Kidney (tissue), 14 donors: ENCODE results near the gene SNTG2. TPM values are rescaled to one million over a fixed set of nuclear protein-coding genes. Genes with fewer than 3 reads are reported as not detected.

Source experiments
- DNase-seq, 5 donors: peaks; one replicate each; pipeline ENCODE4 v3.0.0-alpha.2; 2013 to 2020
- FAIRE-seq: peaks from 2 replicates; lab custom pipeline; 2012; peaks lifted over from hg19 to GRCh38; lab: Jason Lieb, UNC
- H3K27ac ChIP-seq, 2 donors: one replicate each; pipeline ENCODE4 v1.7.0; 2013; ENCODE audit warnings: low read depth in 2 of 2, low read length in 2 of 2, inconsistent platforms in 1 of 2
- H3K27me3 ChIP-seq: one replicate; pipeline ENCODE4 v1.7.1; 2013; ENCODE audit warnings: low read length, inconsistent platforms; ENCODE audit not compliant: control insufficient read depth, insufficient read depth
- H3K36me3 ChIP-seq, 3 donors: one replicate each; pipeline versions ENCODE4 v1.7.0 to v1.7.1; 2013; ENCODE audit warnings: low read length in 3 of 3, control low read depth in 1 of 3, inconsistent platforms in 1 of 3; ENCODE audit not compliant: insufficient read depth in 3 of 3, control insufficient read depth in 2 of 3
- H3K4me1 ChIP-seq, 3 donors: one replicate each; pipeline versions ENCODE4 v1.7.0 to v1.7.1; 2013; ENCODE audit warnings: low read length in 3 of 3, inconsistent platforms in 1 of 3, low read depth in 1 of 3; ENCODE audit not compliant: control insufficient read depth in 2 of 3, insufficient read depth in 2 of 3
- H3K4me3 ChIP-seq, 3 donors: one replicate each; pipeline versions ENCODE4 v1.7.0 to v1.8.1; 2013; ENCODE audit warnings: low read length in 3 of 3, control low read depth in 1 of 3, inconsistent platforms in 1 of 3
- H3K9ac ChIP-seq, 3 donors: one replicate each; pipeline versions ENCODE4 v1.7.0 to v1.7.1; 2013; ENCODE audit warnings: low read length in 3 of 3, control low read depth in 1 of 3, inconsistent platforms in 1 of 3
- H3K9me3 ChIP-seq, 3 donors: one replicate each; pipeline versions ENCODE4 v1.7.0 to v1.7.1; 2013; ENCODE audit warnings: low read length in 3 of 3, control low read depth in 1 of 3, inconsistent platforms in 1 of 3; ENCODE audit not compliant: control insufficient read depth in 2 of 3, insufficient read depth in 1 of 3
- intact Hi-C: fragments of 100-400 bp; cut with DNase I; formaldehyde crosslinking; loops from one replicate; pipeline ENCODE4 v1.11.1; 2022
- polyA plus RNA-seq: library from polyadenylated mRNA; stranded (reverse); fragments of 350-450 nt; fragmentation: Illumina TruSeq; extraction: RNeasy Lipid Tissue Mini Kit (QIAGEN cat#74804); gene quantifications from one replicate; pipeline ENCODE4 v1.2.3, GENCODE V29; 2014; ENCODE audit warnings: low read depth, low replicate concordance; ENCODE audit not compliant: insufficient read depth
- total RNA-seq: library from RNA; stranded (reverse); fragmentation: NEBNext Ultra II Directional; extraction: Animal tissue kit (Norgen Biotek cat#: 25700); gene quantifications from one replicate; pipeline ENCODE4 v1.2.1, GENCODE V29; 2021
- TF ChIP-seq, protein P1 (sequence below): IDR thresholded peaks from 3 replicates; pipeline ENCODE4 v1.5.1; 2012; ENCODE audit warnings: mild to moderate bottlenecking, moderate library complexity, borderline replicate concordance; ENCODE audit not compliant: insufficient read depth; ENCODE audit errors: extremely low read depth
- donor health status: control.
- donor health status: control.
- donor health status: control.
- donor health status: control.
- donor health status: control.
- donor health status: DM: yes; HTN: yes; CAD: no.
- donor health status: Normal renal cell carcinoma (clear cell type).

Gene SNTG2
- total and polyA plus RNA-seq, 2 donors from 2014 or later, result 2.2 TPM; not detected in 1

DNA sequence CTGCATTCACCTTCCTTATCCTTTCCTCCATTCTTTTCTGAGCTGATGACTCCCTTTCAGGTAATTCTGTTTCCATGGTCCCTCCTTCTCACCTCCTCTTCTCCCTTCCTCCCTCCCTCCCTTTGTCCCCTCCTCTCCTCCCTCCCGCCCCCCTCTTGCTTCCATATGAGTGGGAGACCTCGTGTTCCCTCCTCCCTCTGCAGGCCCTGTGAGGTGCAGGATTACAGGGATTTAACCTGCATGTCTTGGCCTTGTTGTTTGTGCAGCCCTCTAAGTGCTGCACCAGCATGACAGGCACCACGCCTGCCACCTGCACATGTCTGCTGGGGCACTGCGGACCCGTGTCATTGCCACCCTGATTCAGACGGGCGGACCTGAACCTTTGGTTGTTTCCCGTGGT, 103.1 kb downstream of the SNTG2 start:
- DNase-seq, result peak in 2 of 5 donors; percentile 40 to 68
- H3K36me3 ChIP-seq, result no peaks in the 10 kb centered on the region
- H3K27me3 ChIP-seq, result no peaks in the 10 kb centered on the region
- no peak overlapping the region for H3K27ac ChIP-seq
- intact Hi-C loops, result no loop called here
- H3K4me1 ChIP-seq, result no peaks in the 10 kb centered on the region
- no peak overlapping the region for H3K9ac ChIP-seq
- H3K9me3 ChIP-seq, result no peaks in the 10 kb centered on the region
- FAIRE-seq, result no peak
- no peak overlapping the region for H3K4me3 ChIP-seq
- TF ChIP-seq, protein P1, sequence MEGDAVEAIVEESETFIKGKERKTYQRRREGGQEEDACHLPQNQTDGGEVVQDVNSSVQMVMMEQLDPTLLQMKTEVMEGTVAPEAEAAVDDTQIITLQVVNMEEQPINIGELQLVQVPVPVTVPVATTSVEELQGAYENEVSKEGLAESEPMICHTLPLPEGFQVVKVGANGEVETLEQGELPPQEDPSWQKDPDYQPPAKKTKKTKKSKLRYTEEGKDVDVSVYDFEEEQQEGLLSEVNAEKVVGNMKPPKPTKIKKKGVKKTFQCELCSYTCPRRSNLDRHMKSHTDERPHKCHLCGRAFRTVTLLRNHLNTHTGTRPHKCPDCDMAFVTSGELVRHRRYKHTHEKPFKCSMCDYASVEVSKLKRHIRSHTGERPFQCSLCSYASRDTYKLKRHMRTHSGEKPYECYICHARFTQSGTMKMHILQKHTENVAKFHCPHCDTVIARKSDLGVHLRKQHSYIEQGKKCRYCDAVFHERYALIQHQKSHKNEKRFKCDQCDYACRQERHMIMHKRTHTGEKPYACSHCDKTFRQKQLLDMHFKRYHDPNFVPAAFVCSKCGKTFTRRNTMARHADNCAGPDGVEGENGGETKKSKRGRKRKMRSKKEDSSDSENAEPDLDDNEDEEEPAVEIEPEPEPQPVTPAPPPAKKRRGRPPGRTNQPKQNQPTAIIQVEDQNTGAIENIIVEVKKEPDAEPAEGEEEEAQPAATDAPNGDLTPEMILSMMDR, result no peak

DNA sequence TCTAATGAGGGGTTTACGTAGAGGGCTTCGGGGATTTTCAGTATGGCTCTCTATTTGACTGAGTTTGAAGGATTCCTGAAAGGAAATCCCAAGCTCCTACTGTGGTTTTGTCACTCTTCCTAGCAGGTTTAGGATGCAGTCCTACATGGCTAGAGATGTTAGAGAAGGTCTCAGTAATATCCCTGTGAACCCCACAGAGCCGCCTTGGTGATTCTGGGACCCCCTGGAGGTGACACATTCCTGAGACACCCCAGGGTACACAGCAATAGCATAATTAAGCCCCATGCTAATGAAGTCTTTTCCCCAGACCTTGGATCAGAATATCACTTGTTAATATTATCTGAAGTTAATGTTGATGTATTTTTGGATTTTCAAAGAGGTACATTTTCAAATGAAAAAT, 103.8 kb downstream of the SNTG2 start:
- TF ChIP-seq, protein P1, result no peak
- H3K27ac ChIP-seq, result no peak overlapping the region
- no peaks in the 10 kb centered on the region for H3K27me3 ChIP-seq
- no peak for DNase-seq
- no peaks in the 10 kb centered on the region for H3K9me3 ChIP-seq
- H3K4me1 ChIP-seq, result no peaks in the 10 kb centered on the region
- no peak overlapping the region for H3K4me3 ChIP-seq
- no peak for FAIRE-seq
- H3K36me3 ChIP-seq, result no peaks in the 10 kb centered on the region
- H3K9ac ChIP-seq, result no peak overlapping the region
- intact Hi-C loops, result no loop called here

DNA sequence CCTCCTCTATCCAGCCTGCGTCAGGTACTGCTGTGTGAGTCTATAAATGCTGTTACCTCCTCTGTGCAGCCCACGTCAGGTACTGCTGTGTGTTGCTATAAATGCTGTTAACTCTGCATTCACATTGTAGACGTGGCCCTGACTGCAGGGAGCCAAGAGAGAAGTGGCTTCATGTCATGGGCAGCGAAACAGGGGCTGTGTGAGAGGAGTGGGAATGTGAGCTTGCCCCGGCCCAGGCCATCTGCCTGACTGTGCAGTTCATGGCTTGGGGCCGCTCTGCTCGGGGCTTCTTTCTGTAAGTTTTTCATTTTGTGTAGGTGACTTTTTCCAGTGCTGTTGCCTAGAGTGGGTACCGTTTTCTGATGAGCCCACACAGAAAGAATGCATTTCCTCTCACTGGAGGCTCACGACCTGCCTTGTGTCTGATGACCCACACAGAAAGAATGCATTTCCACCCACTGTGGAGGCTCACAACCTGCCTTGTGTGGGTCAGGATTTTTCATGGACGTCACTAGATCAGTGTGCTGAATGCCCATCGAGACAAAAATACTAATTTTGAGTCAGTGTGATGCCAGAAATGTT, 104.5 kb downstream of the SNTG2 start:
- no peak overlapping the region for H3K27ac ChIP-seq
- TF ChIP-seq, protein P1, result no peak
- no peaks in the 10 kb centered on the region for H3K9me3 ChIP-seq
- H3K4me3 ChIP-seq, result no peak overlapping the region
- no peak for FAIRE-seq
- no peak overlapping the region for H3K9ac ChIP-seq
- DNase-seq, result no peak
- H3K4me1 ChIP-seq, result no peaks in the 10 kb centered on the region
- H3K36me3 ChIP-seq, result no peaks in the 10 kb centered on the region
- no peaks in the 10 kb centered on the region for H3K27me3 ChIP-seq
- intact Hi-C loops, result no loop called here

DNA sequence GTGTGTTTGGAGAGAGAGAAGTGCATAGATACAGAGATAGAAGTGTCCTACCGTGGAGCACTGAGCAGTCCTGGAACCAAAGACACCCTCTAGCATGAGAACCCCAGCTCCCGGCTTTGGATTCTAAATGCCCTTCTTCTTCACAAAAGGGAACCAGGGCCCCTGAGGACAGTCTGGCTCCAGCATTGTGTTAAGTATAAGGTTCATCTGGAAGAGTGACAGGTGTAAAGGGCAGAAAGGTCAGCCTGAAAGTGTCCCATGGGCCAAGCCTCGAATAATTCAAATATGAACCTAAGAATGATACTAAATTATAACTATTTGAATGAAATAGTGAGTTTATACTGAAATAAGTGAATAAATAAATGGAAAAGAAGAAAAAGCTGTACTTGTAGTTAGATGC, 109.7 kb downstream of the SNTG2 start:
- intact Hi-C loops, result no loop called here
- Histone ChIP-seq H3K27me3 (no peaks in the 10 kb centered on the region), H3K4me3 (no peak overlapping the region), H3K4me1 (no peaks in the 10 kb centered on the region), H3K36me3 (no peaks in the 10 kb centered on the region), H3K27ac (no peak overlapping the region), H3K9ac (no peak overlapping the region), H3K9me3 (no peaks in the 10 kb centered on the region)
- DNase-seq (no peak), FAIRE-seq (no peak)
- TF ChIP-seq, protein P1, result no peak
